Measurements from ENCODE around the gene VPS37B.

DNA sequence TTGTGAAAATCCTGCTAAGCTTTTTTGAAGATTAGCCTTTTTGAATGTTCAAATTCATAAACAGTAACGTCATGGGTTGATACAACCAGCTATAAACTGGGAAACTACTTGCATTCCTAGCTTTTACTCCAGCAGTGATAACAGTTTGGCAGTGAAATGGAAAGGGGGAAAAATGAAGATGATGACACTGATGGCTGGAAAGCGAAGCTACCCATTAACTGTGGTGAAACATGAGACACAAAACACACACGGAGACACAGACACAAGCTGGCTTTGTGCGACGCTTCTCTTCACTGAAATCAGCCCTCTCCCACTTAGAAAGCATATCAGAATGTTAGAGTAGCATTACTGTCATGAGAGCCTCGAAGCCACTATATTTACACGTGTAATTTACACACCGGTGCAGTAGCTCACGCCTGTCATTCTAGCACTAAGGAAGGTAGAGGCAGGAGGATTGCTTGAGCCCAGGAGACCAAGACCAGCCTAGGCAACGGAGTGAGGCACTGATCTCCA is 15.7 kb downstream of the VPS37B start:
- no peak for TF ChIP-seq POLR2AphosphoS5 (IDR thresholded peaks at IDR 0.05)
- no peak for TF ChIP-seq POLR2A (IDR thresholded peaks at IDR 0.05; ENCODE audit: low read depth)
- TF ChIP-seq, protein P1, sequence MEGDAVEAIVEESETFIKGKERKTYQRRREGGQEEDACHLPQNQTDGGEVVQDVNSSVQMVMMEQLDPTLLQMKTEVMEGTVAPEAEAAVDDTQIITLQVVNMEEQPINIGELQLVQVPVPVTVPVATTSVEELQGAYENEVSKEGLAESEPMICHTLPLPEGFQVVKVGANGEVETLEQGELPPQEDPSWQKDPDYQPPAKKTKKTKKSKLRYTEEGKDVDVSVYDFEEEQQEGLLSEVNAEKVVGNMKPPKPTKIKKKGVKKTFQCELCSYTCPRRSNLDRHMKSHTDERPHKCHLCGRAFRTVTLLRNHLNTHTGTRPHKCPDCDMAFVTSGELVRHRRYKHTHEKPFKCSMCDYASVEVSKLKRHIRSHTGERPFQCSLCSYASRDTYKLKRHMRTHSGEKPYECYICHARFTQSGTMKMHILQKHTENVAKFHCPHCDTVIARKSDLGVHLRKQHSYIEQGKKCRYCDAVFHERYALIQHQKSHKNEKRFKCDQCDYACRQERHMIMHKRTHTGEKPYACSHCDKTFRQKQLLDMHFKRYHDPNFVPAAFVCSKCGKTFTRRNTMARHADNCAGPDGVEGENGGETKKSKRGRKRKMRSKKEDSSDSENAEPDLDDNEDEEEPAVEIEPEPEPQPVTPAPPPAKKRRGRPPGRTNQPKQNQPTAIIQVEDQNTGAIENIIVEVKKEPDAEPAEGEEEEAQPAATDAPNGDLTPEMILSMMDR (IDR thresholded peaks at IDR 0.05), result no peak
- TF ChIP-seq EP300 (IDR thresholded peaks at IDR 0.05), result no peak

All from esophagus muscularis mucosa (tissue), 4 donors.